Ectodermal cell (in vitro differentiated cells): Measurements from ENCODE around the gene NRG3.

Experiments
- H3K27ac ChIP-seq: 2 replicates; pipeline ENCODE4 v1.7.0; 2013; ENCODE audit warnings: mild to moderate bottlenecking, low read depth, low read length; ENCODE audit not compliant: insufficient read depth, poor library complexity, severe bottlenecking
- H3K27me3 ChIP-seq: 2 replicates; pipeline ENCODE4 v1.7.0; 2013; ENCODE audit warnings: mild to moderate bottlenecking, low read length; ENCODE audit not compliant: insufficient read depth, control insufficient read depth, poor library complexity, severe bottlenecking
- H3K36me3 ChIP-seq: one replicate; pipeline ENCODE4 v1.7.0; 2013; ENCODE audit warnings: low read length; ENCODE audit not compliant: control insufficient read depth, insufficient read depth
- H3K4me1 ChIP-seq: one replicate; pipeline ENCODE4 v1.7.0; 2013; ENCODE audit warnings: low read length; ENCODE audit not compliant: control insufficient read depth, insufficient read depth
- H3K4me3 ChIP-seq: 2 replicates; pipeline ENCODE4 v1.7.0; 2013; ENCODE audit warnings: low read depth, low read length, control low read depth; ENCODE audit not compliant: insufficient read depth
- H3K9me3 ChIP-seq: 2 replicates; pipeline ENCODE4 v1.7.0; 2013; ENCODE audit warnings: mild to moderate bottlenecking, low read length, moderate library complexity; ENCODE audit not compliant: control insufficient read depth
- WGBS, 2 experiments: methylation state at CpG; one replicate each; pipeline ENCODE4 v1.1.7; 2013; ENCODE audit warnings: missing lambda C conversion rate in 2 of 2; 5-methylcytosine and 5-hydroxymethylcytosine counted together

NRG3 gene

GRCh38 chr10:82252081-82252480 lies 377.1 kb downstream of the NRG3 start:
- H3K9me3 ChIP-seq = no peaks in the 10 kb centered on the region
- no peak overlapping the region for H3K27ac ChIP-seq
- H3K36me3 ChIP-seq = no peaks in the 10 kb centered on the region
- H3K4me1 ChIP-seq = no peaks in the 10 kb centered on the region
- H3K4me3 ChIP-seq = no peak overlapping the region
- WGBS, 2 experiments = no CpG with 5 or more reads among the region's 1 CpG
- no peaks in the 10 kb centered on the region for H3K27me3 ChIP-seq

DNA sequence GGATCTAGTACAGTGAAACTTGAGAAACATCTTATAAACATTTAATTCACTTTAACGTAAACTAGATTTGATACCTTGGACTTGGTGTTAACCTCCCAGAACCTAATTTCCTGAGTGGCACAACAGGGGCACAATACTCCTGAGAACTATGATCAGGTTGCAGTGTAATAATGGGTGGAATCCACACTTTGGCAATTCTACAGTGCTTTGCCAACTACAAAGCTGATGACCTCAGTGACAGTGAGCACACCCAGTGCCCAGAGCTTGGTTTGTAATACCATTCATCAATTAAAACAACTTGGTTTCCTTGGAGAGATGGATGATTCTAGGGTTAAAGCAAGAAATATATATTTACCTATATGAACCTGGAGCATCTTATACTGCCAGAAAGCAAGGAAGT lies 379.2 kb downstream of the NRG3 start:
- H3K4me1 ChIP-seq = no peaks in the 10 kb centered on the region
- H3K27me3 ChIP-seq = no peaks in the 10 kb centered on the region
- H3K27ac ChIP-seq = no peak overlapping the region
- no peak overlapping the region for H3K4me3 ChIP-seq
- 93 to 100% methylated on average over 1 of the region's 1 CpG for WGBS, 2 experiments
- H3K9me3 ChIP-seq = no peaks in the 10 kb centered on the region
- H3K36me3 ChIP-seq = no peaks in the 10 kb centered on the region

GRCh38 chr10:82256275-82256674 lies 381.3 kb downstream of the NRG3 start:
- Histone ChIP-seq H3K4me1 (no peaks in the 10 kb centered on the region), H3K27ac (no peak overlapping the region), H3K9me3 (no peaks in the 10 kb centered on the region), H3K27me3 (no peaks in the 10 kb centered on the region), H3K36me3 (no peaks in the 10 kb centered on the region), H3K4me3 (no peak overlapping the region)
- 89 to 90% methylated on average over 3 of the region's 3 CpGs for WGBS, 2 experiments

- Histone ChIP-seq H3K9me3 (no peaks in the 10 kb centered on the region), H3K27ac (no peak overlapping the region), H3K4me1 (no peaks in the 10 kb centered on the region), H3K36me3 (no peaks in the 10 kb centered on the region), H3K4me3 (no peak overlapping the region), H3K27me3 (no peaks in the 10 kb centered on the region)
- WGBS, 2 experiments = 94 to 100% methylated on average over 1 of the region's 1 CpG
Observed at GRCh38 chr10:82266438-82266837, 391.4 kb downstream of the NRG3 start.

GRCh38 chr10:82267014-82267413 lies 392.0 kb downstream of the NRG3 start:
- no peaks in the 10 kb centered on the region for H3K4me1 ChIP-seq

GRCh38 chr10:82267465-82267864 lies 392.5 kb downstream of the NRG3 start:
- Histone ChIP-seq H3K9me3 (no peaks in the 10 kb centered on the region), H3K4me1 (no peaks in the 10 kb centered on the region), H3K4me3 (no peak overlapping the region), H3K27me3 (no peaks in the 10 kb centered on the region), H3K36me3 (no peaks in the 10 kb centered on the region), H3K27ac (no peak overlapping the region)
- 80 to 92% methylated on average over 2 of the region's 2 CpGs for WGBS, 2 experiments

More at GRCh38 chr10:82267014-82267413, 392.0 kb downstream of the NRG3 start:
- no peak overlapping the region for H3K4me3 ChIP-seq
- H3K27me3 ChIP-seq = no peaks in the 10 kb centered on the region
- H3K27ac ChIP-seq = no peak overlapping the region
- no peaks in the 10 kb centered on the region for H3K9me3 ChIP-seq
- no peaks in the 10 kb centered on the region for H3K36me3 ChIP-seq
- 92 to 95% methylated on average over 2 of the region's 2 CpGs for WGBS, 2 experiments

DNA sequence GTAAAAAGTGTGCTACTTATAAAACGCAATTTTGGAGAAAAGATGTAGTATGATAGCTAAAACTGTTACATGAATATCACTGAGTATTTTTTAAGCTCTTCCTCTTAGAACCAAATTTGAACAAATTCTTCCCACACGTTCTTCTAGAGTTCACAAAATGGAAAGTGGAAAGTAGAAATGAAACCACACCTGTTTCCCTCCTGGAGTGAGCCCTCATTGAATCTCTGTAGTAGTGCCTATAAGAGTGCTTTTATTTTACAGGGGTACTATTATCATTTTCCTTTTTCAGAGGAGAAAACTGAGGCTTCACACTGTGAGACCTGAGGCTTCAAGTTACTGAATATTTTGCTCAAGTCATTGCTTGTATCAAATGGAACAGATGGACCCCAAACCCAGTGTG lies 393.0 kb downstream of the NRG3 start:
- no peaks in the 10 kb centered on the region for H3K9me3 ChIP-seq
- no peak overlapping the region for H3K27ac ChIP-seq
- H3K36me3 ChIP-seq = no peaks in the 10 kb centered on the region
- WGBS, 2 experiments = 90 to 91% methylated on average over 2 of the region's 2 CpGs
- no peaks in the 10 kb centered on the region for H3K27me3 ChIP-seq
- H3K4me1 ChIP-seq = no peaks in the 10 kb centered on the region
- H3K4me3 ChIP-seq = no peak overlapping the region

- Histone ChIP-seq H3K27me3 (no peaks in the 10 kb centered on the region), H3K4me1 (no peaks in the 10 kb centered on the region), H3K4me3 (no peak overlapping the region), H3K36me3 (no peaks in the 10 kb centered on the region), H3K9me3 (no peaks in the 10 kb centered on the region), H3K27ac (no peak overlapping the region)
- WGBS, 2 experiments = 93 to 100% methylated on average over 1 of the region's 1 CpG
Observed at GRCh38 chr10:82277591-82277990, 402.6 kb downstream of the NRG3 start.

DNA sequence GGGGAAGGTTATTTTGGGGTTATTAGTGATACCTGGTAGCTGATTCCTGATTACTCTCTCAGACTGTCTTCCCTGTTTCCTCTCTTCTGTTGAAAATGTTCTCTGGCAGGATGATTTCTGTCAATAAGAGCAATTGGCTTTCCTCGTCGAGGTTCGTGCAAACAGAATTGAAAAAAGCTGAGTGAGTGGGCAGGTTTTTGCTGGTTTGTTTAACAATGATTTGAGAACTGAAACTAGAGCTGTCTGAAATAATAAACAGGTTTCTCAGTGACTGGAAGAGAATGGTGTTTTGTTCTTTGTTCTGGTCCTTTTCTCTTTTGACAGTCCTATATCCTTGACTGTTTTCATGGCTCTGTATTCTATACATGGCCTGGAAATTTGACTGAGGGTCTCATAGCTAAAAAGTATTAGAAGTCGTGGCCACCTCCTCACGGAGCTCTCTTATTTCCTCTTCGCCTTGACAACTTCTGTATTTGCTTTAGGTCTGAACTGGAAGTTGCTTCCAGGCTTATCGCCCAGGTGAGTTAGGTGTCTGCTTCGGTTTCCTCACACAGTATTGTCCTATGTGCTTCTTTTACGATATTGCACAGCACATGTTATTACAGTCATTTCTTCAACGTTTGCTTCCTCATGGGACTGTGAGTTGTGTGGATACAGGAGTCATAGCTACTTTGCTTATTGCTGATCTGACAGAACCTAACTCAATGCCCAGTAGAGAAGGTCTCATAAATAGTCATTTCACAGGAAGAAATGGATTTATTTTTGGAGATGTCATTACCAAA lies 403.6 kb downstream of the NRG3 start:
- WGBS, 2 experiments = 91 to 97% methylated on average over 10 of the region's 10 CpGs

GRCh38 chr10:82282782-82283456 lies 407.9 kb downstream of the NRG3 start:
- Histone ChIP-seq H3K27me3 (no peaks in the 10 kb centered on the region), H3K4me1 (no peaks in the 10 kb centered on the region), H3K27ac (no peak overlapping the region), H3K9me3 (no peaks in the 10 kb centered on the region), H3K36me3 (no peaks in the 10 kb centered on the region), H3K4me3 (no peak overlapping the region)
- 86 to 91% methylated on average over 7 to 8 of the region's 8 CpGs for WGBS, 2 experiments

More for the DNA sequence above, 403.6 kb downstream of the NRG3 start:
- H3K27ac ChIP-seq = no peak overlapping the region
- no peaks in the 10 kb centered on the region for H3K27me3 ChIP-seq
- H3K9me3 ChIP-seq = no peaks in the 10 kb centered on the region
- H3K4me1 ChIP-seq = no peaks in the 10 kb centered on the region
- no peak overlapping the region for H3K4me3 ChIP-seq
- no peaks in the 10 kb centered on the region for H3K36me3 ChIP-seq
